22Rv1 (cell line): ENCODE measurements around the gene PNPLA6.

Source experiments
- ZFX ChIP-seq: fragments of 450-650 bp; IDR thresholded peaks from 2 replicates; pipeline ENCODE4 v1.6.1; 2017; ENCODE audit warnings: antibody characterized with exemption, borderline replicate concordance
- TF ChIP-seq, protein P1 (sequence below): fragments of 450-650 bp; IDR thresholded peaks from 2 replicates; pipeline ENCODE4 v1.5.1; 2017; ENCODE audit warnings: mild to moderate bottlenecking

DNA sequence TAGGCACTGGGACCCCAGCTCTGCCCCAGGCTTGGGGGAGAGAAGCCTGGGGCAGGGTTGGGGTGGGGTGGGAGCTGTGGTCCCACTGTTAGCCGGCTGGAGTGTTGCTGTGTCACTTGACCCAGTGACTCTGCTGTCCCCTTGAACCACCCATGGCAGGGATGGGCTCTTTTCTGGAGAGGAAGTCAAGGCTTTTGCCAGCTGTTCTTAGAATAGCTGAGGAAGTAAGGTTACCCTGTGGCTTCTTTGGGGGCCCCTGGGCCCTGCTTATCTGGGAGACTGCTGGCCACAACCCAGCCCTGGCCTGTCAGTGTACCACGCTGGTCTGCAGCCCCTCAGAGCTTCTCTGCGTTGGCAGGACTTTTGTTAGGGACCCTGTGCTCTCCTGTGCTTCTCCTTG, 9.1 kb downstream of the PNPLA6 start:
- TF ChIP-seq, protein P1, sequence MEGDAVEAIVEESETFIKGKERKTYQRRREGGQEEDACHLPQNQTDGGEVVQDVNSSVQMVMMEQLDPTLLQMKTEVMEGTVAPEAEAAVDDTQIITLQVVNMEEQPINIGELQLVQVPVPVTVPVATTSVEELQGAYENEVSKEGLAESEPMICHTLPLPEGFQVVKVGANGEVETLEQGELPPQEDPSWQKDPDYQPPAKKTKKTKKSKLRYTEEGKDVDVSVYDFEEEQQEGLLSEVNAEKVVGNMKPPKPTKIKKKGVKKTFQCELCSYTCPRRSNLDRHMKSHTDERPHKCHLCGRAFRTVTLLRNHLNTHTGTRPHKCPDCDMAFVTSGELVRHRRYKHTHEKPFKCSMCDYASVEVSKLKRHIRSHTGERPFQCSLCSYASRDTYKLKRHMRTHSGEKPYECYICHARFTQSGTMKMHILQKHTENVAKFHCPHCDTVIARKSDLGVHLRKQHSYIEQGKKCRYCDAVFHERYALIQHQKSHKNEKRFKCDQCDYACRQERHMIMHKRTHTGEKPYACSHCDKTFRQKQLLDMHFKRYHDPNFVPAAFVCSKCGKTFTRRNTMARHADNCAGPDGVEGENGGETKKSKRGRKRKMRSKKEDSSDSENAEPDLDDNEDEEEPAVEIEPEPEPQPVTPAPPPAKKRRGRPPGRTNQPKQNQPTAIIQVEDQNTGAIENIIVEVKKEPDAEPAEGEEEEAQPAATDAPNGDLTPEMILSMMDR: no peak
- no peak for TF ChIP-seq ZFX
